Pulmonary artery endothelial cell (primary cell): ENCODE measurements around the gene L1CAM. TPM values are rescaled to one million over a fixed set of nuclear protein-coding genes. Genes with fewer than 3 reads are reported as not detected.

Source experiments
- DNase-seq: peaks from one replicate; pipeline ENCODE4 v3.0.0-alpha.2; 2011; ENCODE audit warnings: low read depth, low spot score
- total RNA-seq: library from RNA; depleted of rRNA; stranded (reverse); fragments of >200 nt; gene quantifications from 2 replicates; pipeline ENCODE4 v1.2.3, GENCODE V29; 2014

The L1CAM gene
- total RNA-seq, 1 donor from 2014 or later = 0.13 TPM

GRCh38 chrX:153878969-153879653 lies 6.9 kb downstream of the L1CAM start:
- no peak for DNase-seq

GRCh38 chrX:153878345-153878744 lies 7.6 kb downstream of the L1CAM start:
- no peak for DNase-seq

- DNase-seq = no peak
These were observed 8.3 kb downstream of the L1CAM start for GRCh38 chrX:153877571-153878261.

- DNase-seq = no peak
These were observed 9.9 kb downstream of the L1CAM start for GRCh38 chrX:153876112-153876491.

GRCh38 chrX:153875391-153876111 lies 10.4 kb downstream of the L1CAM start:
- no peak for DNase-seq

- no peak for DNase-seq
These were observed 11.4 kb downstream of the L1CAM start for GRCh38 chrX:153874366-153875125.

GRCh38 chrX:153874085-153874365 lies 11.9 kb downstream of the L1CAM start:
- no peak for DNase-seq

GRCh38 chrX:153873282-153874084 lies 12.5 kb downstream of the L1CAM start:
- no peak for DNase-seq

GRCh38 chrX:153871946-153872878 lies 13.8 kb downstream of the L1CAM start:
- DNase-seq = no peak

- no peak for DNase-seq
These were observed 14.5 kb downstream of the L1CAM start for GRCh38 chrX:153871451-153871850.

GRCh38 chrX:153870791-153871360 lies 15.1 kb downstream of the L1CAM start:
- DNase-seq = no peak

GRCh38 chrX:153870288-153870690 lies 15.7 kb downstream of the L1CAM start:
- no peak for DNase-seq

GRCh38 chrX:153869473-153870287 lies 16.3 kb downstream of the L1CAM start:
- no peak for DNase-seq

GRCh38 chrX:153868576-153869472 lies 17.1 kb downstream of the L1CAM start:
- no peak for DNase-seq

- DNase-seq = no peak
These were observed 18.3 kb downstream of the L1CAM start for GRCh38 chrX:153867671-153868070.

- no peak for DNase-seq
These were observed 18.8 kb downstream of the L1CAM start for GRCh38 chrX:153867139-153867538.

- no peak for DNase-seq
These were observed 19.5 kb downstream of the L1CAM start for GRCh38 chrX:153866302-153867019.
